GM23338 (cell line): Measurements from ENCODE around the gene CCDC170.

Experiments
- CTCF ChIP-seq, 2 experiments: fragments of 200-600 bp in 1 of 2; sonication (generic) in 1 of 2; conservative IDR thresholded peaks; 2 replicates each; pipeline versions ENCODE4 v1.5.1 to v1.6.1; 2016 to 2017; ENCODE audit warnings: antibody characterized with exemption in 2 of 2, low read depth in 2 of 2, mild to moderate bottlenecking in 2 of 2, moderate library complexity in 1 of 2
- POLR2AphosphoS5 ChIP-seq: IDR thresholded peaks from 2 replicates; pipeline ENCODE4 v1.6.1; 2016; ENCODE audit warnings: antibody characterized with exemption, low read depth

DNA sequence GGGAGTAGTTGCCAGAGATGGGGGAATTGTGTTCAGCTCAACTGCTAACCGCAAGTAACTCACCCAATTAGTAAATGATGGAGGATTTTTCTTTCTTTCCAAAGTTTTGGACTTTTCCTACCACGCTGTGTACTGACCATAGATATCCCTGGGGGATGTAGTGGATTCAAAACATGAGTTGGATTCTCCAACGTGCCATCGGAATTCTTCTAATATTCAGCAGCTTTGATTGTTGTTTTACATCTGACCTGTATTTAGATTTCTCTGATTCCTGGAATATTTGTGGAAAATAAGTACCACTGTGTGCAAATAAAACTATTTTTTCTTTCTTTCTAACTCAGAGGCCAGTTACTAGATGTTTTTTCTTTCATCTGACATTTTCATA is 1.1 kb downstream of the CCDC170 start:
- no peak for TF ChIP-seq POLR2AphosphoS5
- TF ChIP-seq CTCF (conservative IDR thresholded peaks at IDR 0.05; ENCODE audit: low read depth in 2 of 2): no peak
